Mesothelial cell of epicardium (in vitro differentiated cells): ENCODE measurements around the gene MPPE1. TPM values are rescaled to one million over a fixed set of nuclear protein-coding genes. Genes with fewer than 3 reads are reported as not detected.
"Not testable (repeated sequence)": the region's sequence is repeated elsewhere in the genome, so short reads cannot be mapped to it uniquely, and the experiment has no call there.

Experiments
- DNase-seq, 2 experiments: peaks; one replicate each; pipeline ENCODE4 v3.0.0; 2021; ENCODE audit warnings: low spot score in 2 of 2; ENCODE audit not compliant: unreplicated experiment in 2 of 2
- H3K27ac Mint-ChIP-seq: 2 replicates; pipeline ENCODE4 v1.8.0; 2021; ENCODE audit warnings: mixed read lengths
- H3K27me3 Mint-ChIP-seq: 2 replicates; pipeline ENCODE4 v1.8.0; 2021; ENCODE audit warnings: low read depth, mixed read lengths
- H3K36me3 Mint-ChIP-seq: 2 replicates; pipeline ENCODE4 v1.8.0; 2021; ENCODE audit warnings: mixed read lengths
- H3K4me1 Mint-ChIP-seq: 2 replicates; pipeline ENCODE4 v1.8.0; 2021; ENCODE audit warnings: mixed read lengths
- H3K4me3 Mint-ChIP-seq: 2 replicates; pipeline ENCODE4 v1.8.0; 2021; ENCODE audit warnings: mild to moderate bottlenecking, moderate library complexity, mixed read lengths
- H3K9me3 Mint-ChIP-seq: 2 replicates; pipeline ENCODE4 v1.8.0; 2021; ENCODE audit warnings: mixed read lengths
- CTCF ChIP-seq: fragments of 200-600 bp; sonication (generic); IDR thresholded peaks from one replicate; pipeline ENCODE4 v1.5.0; 2021; ENCODE audit warnings: antibody characterized with exemption; ENCODE audit not compliant: unreplicated experiment
- total RNA-seq: library from RNA; stranded (reverse); gene quantifications from 3 replicates; pipeline ENCODE4 v1.2.1, GENCODE V29; 2021

MPPE1 gene
- total RNA-seq, 1 donor from 2014 or later, result 35.6 TPM

- no peak for TF ChIP-seq CTCF
- Mint-ChIP-seq H3K4me1 (peaks cover 43% of the 10 kb centered on the region), H3K27ac (peak overlapping the region; percentile 49), H3K27me3 (no peaks in the 10 kb centered on the region), H3K9me3 (no peaks in the 10 kb centered on the region), H3K36me3 (no peaks in the 10 kb centered on the region), H3K4me3 (no peak overlapping the region)
- no peak for DNase-seq
These were observed 43.3 kb upstream of the MPPE1 start for GRCh38 chr18:11951390-11951851.

- Mint-ChIP-seq H3K4me1 (peaks cover 46% of the 10 kb centered on the region), H3K27me3 (no peaks in the 10 kb centered on the region), H3K9me3 (no peaks in the 10 kb centered on the region), H3K27ac (no peak overlapping the region), H3K36me3 (no peaks in the 10 kb centered on the region), H3K4me3 (no peak overlapping the region)
- no peak for DNase-seq
- TF ChIP-seq CTCF, result no peak
These were observed 42.7 kb upstream of the MPPE1 start for GRCh38 chr18:11950824-11951223.

GRCh38 chr18:11948852-11949523 lies 40.9 kb upstream of the MPPE1 start:
- no peak for DNase-seq
- H3K4me1 Mint-ChIP-seq, result peaks cover 37% of the 10 kb centered on the region
- no peak overlapping the region for H3K4me3 Mint-ChIP-seq
- H3K27ac Mint-ChIP-seq, result peak overlapping the region; percentile 9
- no peak for TF ChIP-seq CTCF
- no peaks in the 10 kb centered on the region for H3K36me3 Mint-ChIP-seq
- no peaks in the 10 kb centered on the region for H3K9me3 Mint-ChIP-seq
- no peaks in the 10 kb centered on the region for H3K27me3 Mint-ChIP-seq

GRCh38 chr18:11947214-11948191 lies 39.4 kb upstream of the MPPE1 start:
- no peaks in the 10 kb centered on the region for H3K36me3 Mint-ChIP-seq
- TF ChIP-seq CTCF, result no peak
- no peaks in the 10 kb centered on the region for H3K27me3 Mint-ChIP-seq
- no peaks in the 10 kb centered on the region for H3K9me3 Mint-ChIP-seq
- peak overlapping the region; percentile 69 for H3K4me3 Mint-ChIP-seq
- peak overlapping the region; percentile 94 for H3K27ac Mint-ChIP-seq
- peaks cover 37% of the 10 kb centered on the region for H3K4me1 Mint-ChIP-seq
- peak; percentile 39 to 61 for DNase-seq

GRCh38 chr18:11946756-11947155 lies 38.6 kb upstream of the MPPE1 start:
- DNase-seq, result no peak
- no peaks in the 10 kb centered on the region for H3K27me3 Mint-ChIP-seq

GRCh38 chr18:11945834-11946659 lies 37.9 kb upstream of the MPPE1 start:
- not testable (repeated sequence) for H3K4me3 Mint-ChIP-seq, DNase-seq
- H3K27ac Mint-ChIP-seq, result peak overlapping the region; percentile 74

More at GRCh38 chr18:11946756-11947155, 38.6 kb upstream of the MPPE1 start:
- H3K4me3 Mint-ChIP-seq, result peak overlapping the region; percentile 33
- no peaks in the 10 kb centered on the region for H3K36me3 Mint-ChIP-seq
- peak overlapping the region; percentile 74 for H3K27ac Mint-ChIP-seq
- TF ChIP-seq CTCF, result no peak
- peaks cover 33% of the 10 kb centered on the region for H3K4me1 Mint-ChIP-seq
- H3K9me3 Mint-ChIP-seq, result no peaks in the 10 kb centered on the region

More at GRCh38 chr18:11945834-11946659, 37.9 kb upstream of the MPPE1 start:
- H3K36me3 Mint-ChIP-seq, H3K27me3 Mint-ChIP-seq, H3K9me3 Mint-ChIP-seq: not testable (repeated sequence)
- H3K4me1 Mint-ChIP-seq, result peaks cover 27% of the 10 kb centered on the region
